NCI-H2107 (cell line): ENCODE data around the gene RCN1.
"Not testable (repeated sequence)": the region's sequence is repeated elsewhere in the genome, so short reads cannot be mapped to it uniquely, and the experiment has no call there.

Experiments used
- DNase-seq: peaks from one replicate; lab custom pipeline; 2025; lab: John Stamatoyannopoulos, UW

Gene RCN1

GRCh38 chr11:32113200-32113919 lies 22.5 kb downstream of the RCN1 start:
- no peak for DNase-seq

GRCh38 chr11:32113920-32114203 lies 23.0 kb downstream of the RCN1 start:
- no peak for DNase-seq

- DNase-seq = no peak
Observed at GRCh38 chr11:32115446-32115845, 24.6 kb downstream of the RCN1 start.

- no peak for DNase-seq
Observed at GRCh38 chr11:32116668-32117067, 25.8 kb downstream of the RCN1 start.

- no peak for DNase-seq
Observed at GRCh38 chr11:32118025-32118974, 27.4 kb downstream of the RCN1 start.

GRCh38 chr11:32119139-32119538 lies 28.3 kb downstream of the RCN1 start:
- not testable (repeated sequence) for DNase-seq

- DNase-seq = no peak
Observed at GRCh38 chr11:32121012-32121411, 30.1 kb downstream of the RCN1 start.

GRCh38 chr11:32122200-32122599 lies 31.3 kb downstream of the RCN1 start:
- DNase-seq = no peak

- no peak for DNase-seq
Observed at GRCh38 chr11:32131321-32131720, 40.4 kb downstream of the RCN1 start.

GRCh38 chr11:32136657-32137056 lies 45.8 kb downstream of the RCN1 start:
- no peak for DNase-seq

- DNase-seq = no peak
Observed at GRCh38 chr11:32137263-32137662, 46.4 kb downstream of the RCN1 start.

- no peak for DNase-seq
Observed at GRCh38 chr11:32137869-32138268, 47.0 kb downstream of the RCN1 start.

GRCh38 chr11:32138902-32139301 lies 48.0 kb downstream of the RCN1 start:
- DNase-seq = no peak

- no peak for DNase-seq
Observed at GRCh38 chr11:32139896-32140520, 49.1 kb downstream of the RCN1 start.

- no peak for DNase-seq
Observed at GRCh38 chr11:32141745-32142546, 51.1 kb downstream of the RCN1 start.

- DNase-seq = no peak
Observed at GRCh38 chr11:32143378-32143777, 52.5 kb downstream of the RCN1 start.

GRCh38 chr11:32145282-32145681 lies 54.4 kb downstream of the RCN1 start:
- no peak for DNase-seq

GRCh38 chr11:32148895-32149294 lies 58.0 kb downstream of the RCN1 start:
- DNase-seq = no peak

- no peak for DNase-seq
Observed at GRCh38 chr11:32149748-32150147, 58.9 kb downstream of the RCN1 start.

- no peak for DNase-seq
Observed at GRCh38 chr11:32151027-32151426, 60.2 kb downstream of the RCN1 start.

- no peak for DNase-seq
Observed at GRCh38 chr11:32152216-32152615, 61.3 kb downstream of the RCN1 start.

GRCh38 chr11:32152821-32153220 lies 61.9 kb downstream of the RCN1 start:
- DNase-seq = no peak
